HG03442 (cell line): ENCODE results near the gene SETD3.

Source experiments
- ATAC-seq: cut with Tn5 transposase; IDR thresholded peaks from one replicate; pipeline ENCODE4 v1.9.1; 2021; ENCODE audit warnings: mild to moderate bottlenecking, moderate library complexity; ENCODE audit not compliant: unreplicated experiment

The SETD3 gene

GRCh38 chr14:99516871-99517642, 36.4 kb upstream of the SETD3 start:
- ATAC-seq, result no peak

DNA sequence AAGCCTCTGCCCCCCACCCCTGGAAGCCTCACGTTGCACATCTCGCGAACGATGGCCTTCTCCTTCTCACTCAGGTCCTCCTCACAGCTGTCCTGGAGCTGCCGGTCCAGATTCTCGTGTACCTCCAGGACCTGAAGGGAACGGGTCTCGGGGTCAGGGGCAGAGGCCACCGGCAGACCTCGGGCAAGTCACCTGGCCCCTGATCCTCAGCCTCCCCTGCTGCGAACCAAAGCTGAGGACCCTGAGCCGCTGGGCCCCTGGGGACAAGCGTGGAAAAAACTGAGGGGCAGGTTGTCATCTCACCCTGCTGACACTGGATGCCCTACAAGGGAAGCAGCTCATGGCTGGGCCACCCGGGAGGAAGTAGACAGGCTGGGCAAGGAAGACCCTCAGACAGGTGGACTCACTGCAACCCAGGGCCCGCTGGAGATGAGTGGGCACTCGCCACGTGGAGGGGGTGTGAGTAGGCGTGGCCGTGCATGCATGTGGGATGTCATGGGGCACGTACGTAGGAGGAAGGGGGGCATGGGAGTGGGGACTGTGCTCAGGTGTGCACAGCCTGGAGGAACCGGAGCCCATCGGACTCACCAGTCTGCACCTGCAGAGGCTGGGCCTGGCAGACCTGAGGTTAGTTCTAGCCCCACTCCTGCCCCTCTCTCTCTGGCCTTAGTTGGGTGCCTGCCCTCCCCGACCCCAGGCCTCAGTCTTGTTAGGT, 35.7 kb upstream of the SETD3 start:
- ATAC-seq, result no peak

DNA sequence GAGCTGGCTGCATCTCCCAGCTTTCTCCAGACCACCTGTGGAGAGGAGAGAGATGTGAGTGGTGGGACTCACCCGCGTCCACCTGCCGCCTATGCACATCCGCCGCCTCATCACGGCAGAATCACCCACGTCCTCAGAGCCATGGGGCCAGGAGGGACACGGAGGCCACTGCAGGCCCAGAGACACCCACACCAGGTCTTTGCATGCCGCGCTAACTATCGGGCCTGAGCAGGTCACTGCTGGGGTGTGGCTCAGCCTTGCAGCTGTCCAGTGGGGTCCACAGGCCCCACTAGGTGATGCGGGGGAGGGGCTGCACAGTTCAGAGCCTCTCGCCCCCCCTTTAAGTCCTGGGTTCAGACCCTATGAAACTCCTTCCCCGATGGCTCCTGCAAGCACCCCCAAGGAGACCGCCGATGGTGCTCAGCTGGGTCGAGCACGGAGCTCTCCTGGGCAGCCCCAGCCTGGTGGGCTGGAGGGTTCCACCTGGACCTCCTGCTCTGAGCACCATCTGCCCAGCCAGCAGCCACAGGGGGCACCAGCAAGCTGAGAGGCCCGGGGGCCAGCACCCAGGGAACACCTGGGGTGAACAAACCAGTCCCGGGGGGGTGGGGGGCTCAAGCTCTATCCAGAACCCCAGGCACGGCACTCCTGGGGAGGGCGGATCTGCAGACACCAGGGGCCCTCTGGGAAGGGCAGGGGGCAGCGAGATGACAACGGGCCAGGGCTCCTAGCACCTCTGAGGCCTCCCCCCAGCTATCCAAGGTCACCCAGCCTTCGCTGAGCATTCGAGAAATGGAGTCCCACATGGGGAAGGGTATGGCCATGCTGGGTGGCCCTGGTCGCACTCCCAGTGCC, 34.9 kb upstream of the SETD3 start:
- ATAC-seq, result no peak

DNA sequence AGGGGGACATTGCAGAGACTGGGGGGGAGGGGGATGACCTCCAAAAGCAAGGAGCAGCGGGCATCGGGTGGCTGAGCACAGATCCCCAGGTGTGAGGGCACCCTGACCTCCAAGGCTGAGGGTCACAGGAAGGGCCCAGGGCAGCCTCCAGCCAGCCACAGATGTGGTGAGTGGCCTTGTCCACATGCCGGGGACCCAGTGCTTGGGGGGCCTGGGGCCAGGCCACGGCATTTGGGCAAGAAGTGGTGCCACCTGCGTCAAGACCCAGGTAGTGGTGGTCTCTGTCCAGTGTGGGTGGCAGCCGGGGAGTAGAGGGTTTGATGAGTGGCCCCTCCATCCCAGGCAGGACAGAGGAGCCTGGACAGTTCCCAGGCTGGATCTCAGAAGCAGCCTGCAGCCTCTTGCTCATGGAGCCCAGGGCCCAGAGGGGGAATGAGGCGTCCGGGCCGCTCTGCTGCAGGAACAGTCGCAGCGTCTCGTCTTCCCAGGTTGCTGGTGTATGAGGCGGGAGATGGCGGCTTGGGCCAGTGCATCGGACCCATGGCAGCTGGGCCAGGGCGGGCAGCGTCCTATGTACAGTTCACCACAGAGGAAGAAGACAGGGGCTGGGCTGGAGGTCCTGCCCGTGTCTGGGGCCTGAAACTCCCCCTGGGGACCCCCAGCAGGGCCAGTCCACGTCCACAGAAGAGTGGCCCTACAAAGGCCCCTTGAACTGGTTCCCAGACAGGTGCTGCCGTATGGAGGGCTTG, 34.1 kb upstream of the SETD3 start:
- no peak for ATAC-seq

GRCh38 chr14:99513946-99514551, 33.4 kb upstream of the SETD3 start:
- ATAC-seq, result no peak

DNA sequence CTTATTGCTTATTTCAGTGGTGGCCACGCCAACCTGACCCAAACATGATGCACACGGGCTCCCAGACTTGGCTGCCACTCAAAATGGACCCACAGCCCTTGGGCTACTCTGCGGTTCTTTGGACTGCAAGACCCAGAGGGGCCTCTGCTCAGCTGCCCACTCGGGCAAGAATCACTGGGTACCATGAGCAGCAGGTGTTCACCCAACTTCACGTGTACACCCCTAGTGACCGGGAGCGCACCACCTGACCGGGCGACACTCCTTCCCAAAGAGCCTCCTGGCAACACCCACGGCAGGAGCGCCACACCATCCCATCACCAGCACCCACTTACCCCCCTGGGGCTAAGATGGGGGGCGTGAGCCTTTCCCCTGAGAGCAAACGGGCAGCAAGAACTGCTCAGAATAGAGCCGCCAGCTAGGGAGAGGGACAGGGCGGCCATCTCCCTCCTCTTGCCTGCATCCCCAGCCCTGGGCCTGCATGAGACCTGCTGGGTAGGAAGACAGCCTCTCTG, 32.6 kb upstream of the SETD3 start:
- no peak for ATAC-seq

- ATAC-seq, result no peak
Observed at GRCh38 chr14:99512571-99513182, 32.0 kb upstream of the SETD3 start.

DNA sequence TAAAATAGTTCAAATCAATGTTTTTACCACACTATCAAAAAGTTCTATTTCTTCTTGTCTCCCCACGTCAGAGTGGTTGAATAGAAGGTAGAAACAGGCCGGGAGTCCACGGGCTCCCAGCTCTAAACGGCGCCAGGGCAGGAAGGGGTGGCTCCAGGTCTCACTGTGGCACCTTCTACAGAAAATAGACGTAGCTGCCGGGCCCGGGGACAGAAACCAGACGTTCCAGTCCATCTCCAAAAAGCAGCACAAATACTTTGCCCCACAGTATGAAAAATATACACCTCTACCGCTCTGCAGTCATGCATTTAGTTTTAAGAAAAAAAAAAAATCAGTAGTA, 31.4 kb upstream of the SETD3 start:
- ATAC-seq, result no peak

- no peak for ATAC-seq
Observed at GRCh38 chr14:99511421-99512109, 30.9 kb upstream of the SETD3 start.

DNA sequence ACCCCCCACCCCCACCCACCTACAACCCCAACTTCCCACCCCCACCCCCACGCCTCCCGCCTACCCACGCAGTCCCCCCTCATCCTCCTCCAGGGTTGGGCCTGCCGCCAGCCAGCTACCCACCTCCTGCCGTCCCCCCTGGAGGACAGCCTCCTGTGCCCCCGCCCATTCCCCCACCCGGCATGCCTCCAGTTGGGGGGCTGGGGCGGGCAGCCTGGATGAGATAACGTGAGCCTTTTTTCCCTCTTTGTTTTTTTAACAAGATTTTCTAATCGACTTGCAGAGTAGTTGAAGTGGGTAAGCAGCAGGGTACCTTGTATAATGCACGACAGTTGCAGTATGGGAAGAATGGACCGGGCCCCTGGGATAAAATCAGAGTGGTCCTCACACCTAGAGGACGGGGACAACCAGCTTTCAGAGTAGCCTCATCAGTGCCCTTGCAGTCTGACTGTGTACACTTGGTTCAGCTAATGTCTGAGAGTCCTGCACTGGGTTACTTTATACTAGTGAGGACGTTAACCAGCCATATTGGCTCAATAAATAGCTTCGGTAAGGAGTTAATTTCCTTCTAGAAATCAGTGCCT, 30.0 kb upstream of the SETD3 start:
- ATAC-seq, result no peak

DNA sequence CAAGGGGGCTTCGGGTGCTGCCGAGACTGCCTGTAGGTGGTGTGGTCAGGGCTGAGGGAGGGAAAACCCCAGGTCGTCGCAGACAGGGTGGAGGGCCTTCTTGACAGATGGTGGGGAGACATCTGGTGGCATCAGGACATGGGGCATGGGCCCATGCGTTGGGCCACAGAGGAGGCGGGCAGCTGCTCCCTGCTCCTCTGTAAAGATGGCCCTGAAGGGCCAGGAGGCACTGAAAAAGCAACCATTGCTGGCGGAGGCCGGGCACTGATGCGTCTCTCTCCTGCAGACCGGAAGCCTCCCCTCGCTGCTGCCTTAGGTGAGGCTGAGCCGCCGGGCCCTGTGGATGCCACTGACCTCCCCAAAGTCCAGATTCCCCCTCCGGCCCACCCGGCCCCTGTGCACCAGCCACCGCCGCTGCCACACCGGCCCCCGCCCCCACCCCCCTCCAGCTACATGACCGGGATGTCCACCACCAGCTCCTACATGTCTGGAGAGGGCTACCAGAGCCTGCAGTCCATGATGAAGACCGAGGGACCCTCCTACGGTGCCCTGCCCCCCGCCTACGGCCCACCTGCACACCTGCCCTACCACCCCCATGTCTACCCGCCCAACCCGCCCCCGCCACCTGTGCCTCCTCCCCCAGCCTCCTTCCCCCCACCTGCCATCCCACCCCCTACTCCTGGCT, 29.4 kb upstream of the SETD3 start:
- no peak for ATAC-seq

DNA sequence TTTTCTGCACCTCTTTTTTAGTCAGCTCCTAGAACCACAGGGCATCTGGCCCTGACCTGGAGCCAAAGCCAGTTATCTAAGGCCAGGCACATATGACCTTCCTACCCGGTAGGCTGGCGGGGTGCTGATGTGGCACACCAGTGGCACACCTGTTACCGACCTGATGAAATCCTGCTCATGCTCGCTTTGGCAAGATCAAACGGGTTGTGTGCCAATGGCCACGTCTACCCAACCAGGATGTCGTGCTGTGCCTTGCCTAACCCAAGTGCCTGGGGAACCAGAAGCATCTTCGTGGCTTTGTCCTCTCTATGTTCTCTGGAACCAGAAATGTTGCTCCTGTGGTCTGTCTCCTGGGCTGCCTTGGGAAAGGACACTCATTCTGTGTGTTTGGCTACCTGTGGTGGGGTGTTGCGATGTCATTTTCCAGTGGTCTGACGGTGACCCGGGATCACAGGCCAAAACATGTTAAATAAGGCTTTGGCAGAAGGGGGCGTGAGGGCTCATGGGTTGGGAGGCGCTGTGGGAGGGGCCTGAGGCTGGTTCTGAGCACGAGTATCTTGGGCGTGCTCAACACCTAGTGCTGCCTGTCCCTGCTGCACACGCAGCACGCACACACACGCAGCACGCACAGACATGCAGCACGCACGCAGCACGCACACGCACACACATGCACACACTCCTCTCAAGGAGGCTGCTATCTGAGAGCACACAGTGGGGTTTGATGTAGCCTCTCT, 28.4 kb upstream of the SETD3 start:
- no peak for ATAC-seq

GRCh38 chr14:99507860-99508640, 27.4 kb upstream of the SETD3 start:
- ATAC-seq, result no peak

DNA sequence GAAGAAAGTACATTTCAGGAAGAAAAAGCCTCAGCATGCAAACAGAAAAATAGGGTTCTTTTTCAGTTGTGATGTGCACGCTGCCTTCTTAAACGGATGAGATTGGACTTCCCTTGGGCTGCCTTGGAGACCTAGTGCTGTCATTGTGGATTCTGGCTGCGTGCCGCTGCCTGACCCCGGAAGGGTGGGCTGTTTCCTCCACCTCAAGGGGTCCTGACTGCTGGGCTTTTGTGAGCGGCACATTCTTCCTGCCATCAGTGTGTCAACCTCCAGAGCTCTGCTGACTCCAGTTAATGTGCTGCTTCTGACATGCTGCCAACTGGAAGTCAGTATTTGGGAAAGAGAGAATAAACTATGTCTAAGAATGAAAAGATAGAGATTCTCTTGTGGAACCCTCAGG, 25.6 kb upstream of the SETD3 start:
- no peak for ATAC-seq

- no peak for ATAC-seq
Observed at GRCh38 chr14:99505089-99505488, 24.4 kb upstream of the SETD3 start.

- no peak for ATAC-seq
Observed at GRCh38 chr14:99503848-99504453, 23.3 kb upstream of the SETD3 start.
